ENCODE measurements around the gene RPS19.

RPS19 gene

DNA sequence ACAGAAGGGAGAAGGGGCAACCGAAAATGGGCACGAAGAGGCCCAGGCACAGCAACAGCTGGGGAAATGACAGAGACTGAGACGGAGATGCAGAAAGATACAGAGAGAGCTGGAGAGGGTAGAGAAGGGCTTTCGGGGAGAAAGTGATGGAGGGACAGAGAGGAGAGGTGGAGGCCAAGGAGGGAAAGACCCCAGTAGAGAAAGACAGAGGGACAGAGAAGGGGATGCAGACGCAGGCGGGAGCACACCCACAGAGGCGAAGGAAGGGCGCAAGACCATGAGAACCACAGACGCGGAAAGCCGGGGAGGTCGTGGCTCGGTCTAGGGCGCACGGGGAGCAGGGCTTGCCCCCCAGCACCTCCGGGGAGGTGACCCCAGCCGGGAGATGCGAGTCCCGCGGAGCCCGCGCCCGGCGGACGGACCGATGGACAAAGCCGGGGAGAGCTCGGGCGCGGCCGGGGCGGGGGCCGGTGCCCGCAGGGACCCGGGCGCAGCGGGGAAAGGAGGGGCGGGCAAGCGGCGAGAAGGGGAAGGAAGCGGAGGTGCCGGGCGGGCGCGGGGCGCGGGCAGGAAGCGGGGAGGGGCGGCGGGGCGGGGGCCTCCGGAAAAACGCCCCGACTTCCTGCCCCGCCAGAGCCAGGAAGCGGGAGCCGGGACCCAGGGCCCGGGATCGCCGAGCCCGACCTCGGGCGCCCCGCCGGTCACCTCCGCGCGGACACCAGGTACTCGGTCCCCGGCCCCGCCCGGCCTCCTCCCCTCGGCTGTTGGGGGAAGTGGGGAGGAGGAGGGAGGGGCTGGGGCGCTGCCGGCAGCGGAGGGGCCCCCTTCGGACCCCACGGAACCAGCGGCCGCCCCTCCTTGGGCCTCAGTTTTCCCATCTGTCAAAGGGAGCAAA lies 22.8 kb downstream of the RPS19 start, which contains the start of gene ARHGEF1:
ARHGEF1 (plus strand) TSS at position 617 of the 895 bp plus-strand sequence. CDS start 4,899 bp downstream, outside the sequence.
- in situ Hi-C loops (cut with HindIII; ENCODE audit: low sequenced_read_pairs): no loop called here
- TF ChIP-seq, protein P1, sequence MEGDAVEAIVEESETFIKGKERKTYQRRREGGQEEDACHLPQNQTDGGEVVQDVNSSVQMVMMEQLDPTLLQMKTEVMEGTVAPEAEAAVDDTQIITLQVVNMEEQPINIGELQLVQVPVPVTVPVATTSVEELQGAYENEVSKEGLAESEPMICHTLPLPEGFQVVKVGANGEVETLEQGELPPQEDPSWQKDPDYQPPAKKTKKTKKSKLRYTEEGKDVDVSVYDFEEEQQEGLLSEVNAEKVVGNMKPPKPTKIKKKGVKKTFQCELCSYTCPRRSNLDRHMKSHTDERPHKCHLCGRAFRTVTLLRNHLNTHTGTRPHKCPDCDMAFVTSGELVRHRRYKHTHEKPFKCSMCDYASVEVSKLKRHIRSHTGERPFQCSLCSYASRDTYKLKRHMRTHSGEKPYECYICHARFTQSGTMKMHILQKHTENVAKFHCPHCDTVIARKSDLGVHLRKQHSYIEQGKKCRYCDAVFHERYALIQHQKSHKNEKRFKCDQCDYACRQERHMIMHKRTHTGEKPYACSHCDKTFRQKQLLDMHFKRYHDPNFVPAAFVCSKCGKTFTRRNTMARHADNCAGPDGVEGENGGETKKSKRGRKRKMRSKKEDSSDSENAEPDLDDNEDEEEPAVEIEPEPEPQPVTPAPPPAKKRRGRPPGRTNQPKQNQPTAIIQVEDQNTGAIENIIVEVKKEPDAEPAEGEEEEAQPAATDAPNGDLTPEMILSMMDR (IDR thresholded peaks at IDR 0.05; ENCODE audit: low read depth, low read length): no peak
- no peak for DNase-seq (ENCODE audit: low read depth, low spot score)
- peak within 1 kb of the TSS; percentile 86 for H3K4me3 ChIP-seq (ENCODE audit: low read depth, low read length)

DNA sequence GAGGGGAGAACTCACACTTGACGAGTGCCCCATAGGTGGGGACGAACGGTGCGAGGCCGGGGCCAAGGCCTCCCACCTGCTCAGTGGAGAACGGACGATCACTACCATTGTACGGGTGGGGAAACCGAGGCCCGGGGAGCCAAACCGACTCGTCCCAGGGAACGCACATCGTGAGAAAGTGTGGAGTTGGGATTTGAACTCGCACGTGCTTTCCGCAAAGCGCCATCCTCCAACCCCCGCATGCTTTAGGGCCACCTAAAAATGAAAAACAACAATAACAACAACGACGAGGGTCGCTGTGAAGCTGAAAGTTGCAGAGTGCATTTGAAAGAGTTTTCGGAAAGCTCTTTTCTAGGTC lies 23.4 kb downstream of the RPS19 start:
- in situ Hi-C loops (cut with HindIII; ENCODE audit: low sequenced_read_pairs): no loop called here
- peak overlapping the region; percentile 86 for H3K4me3 ChIP-seq (ENCODE audit: low read depth, low read length)
- TF ChIP-seq, protein P1 (IDR thresholded peaks at IDR 0.05; ENCODE audit: low read depth, low read length): no peak
- DNase-seq (ENCODE audit: low read depth, low spot score): no peak

DNA sequence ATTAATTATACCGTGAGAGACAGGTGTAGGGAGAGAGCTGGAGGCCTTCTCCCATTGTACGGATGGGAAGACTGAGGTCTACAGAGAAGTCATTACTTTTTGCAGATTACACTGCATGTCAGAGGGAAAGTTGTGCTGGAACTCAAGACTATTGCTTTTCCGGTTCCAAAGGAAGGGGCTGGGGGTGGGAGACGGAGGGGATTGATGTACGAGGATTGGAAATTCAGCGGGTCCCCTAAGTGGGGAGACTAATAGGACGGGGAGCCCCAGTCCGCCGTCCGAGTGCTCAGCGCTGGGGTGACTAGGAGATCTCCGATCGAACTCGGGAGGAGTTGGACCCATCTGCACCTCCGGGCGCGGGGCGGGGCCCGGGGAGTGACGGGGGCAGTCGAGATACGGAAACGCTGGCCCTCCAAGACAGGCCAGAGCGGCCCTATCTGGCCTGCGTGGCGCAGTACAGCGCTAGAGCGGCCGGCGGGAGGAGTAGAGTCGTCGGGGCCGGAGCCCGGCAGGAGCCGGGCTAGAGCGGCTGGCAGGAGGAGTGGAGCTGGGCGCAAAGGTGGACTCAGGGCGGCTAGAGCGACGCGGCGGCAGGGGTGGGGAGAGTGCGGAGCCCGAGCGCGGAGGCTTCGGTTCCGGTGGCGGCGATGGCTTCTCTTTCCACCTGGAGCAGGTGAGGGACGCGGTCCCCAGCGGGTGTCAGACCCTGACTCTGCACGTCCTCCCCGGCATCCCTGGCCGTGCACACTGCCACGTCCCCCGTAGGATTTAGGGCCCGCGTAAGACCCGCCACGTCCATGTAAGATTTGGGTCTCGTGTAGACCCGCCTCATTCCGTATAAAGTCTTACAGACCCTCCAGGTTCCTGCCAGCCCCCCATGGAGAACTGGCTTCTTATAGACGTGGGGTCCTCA lies 24.0 kb downstream of the RPS19 start:
- in situ Hi-C loops (cut with HindIII; ENCODE audit: low sequenced_read_pairs): no loop called here
- DNase-seq (ENCODE audit: low read depth, low spot score): peak; percentile 97
- H3K4me3 ChIP-seq (ENCODE audit: low read depth, low read length): peak overlapping the region; percentile 86
- TF ChIP-seq, protein P1 (IDR thresholded peaks at IDR 0.05; ENCODE audit: low read depth, low read length): no peak

DNA sequence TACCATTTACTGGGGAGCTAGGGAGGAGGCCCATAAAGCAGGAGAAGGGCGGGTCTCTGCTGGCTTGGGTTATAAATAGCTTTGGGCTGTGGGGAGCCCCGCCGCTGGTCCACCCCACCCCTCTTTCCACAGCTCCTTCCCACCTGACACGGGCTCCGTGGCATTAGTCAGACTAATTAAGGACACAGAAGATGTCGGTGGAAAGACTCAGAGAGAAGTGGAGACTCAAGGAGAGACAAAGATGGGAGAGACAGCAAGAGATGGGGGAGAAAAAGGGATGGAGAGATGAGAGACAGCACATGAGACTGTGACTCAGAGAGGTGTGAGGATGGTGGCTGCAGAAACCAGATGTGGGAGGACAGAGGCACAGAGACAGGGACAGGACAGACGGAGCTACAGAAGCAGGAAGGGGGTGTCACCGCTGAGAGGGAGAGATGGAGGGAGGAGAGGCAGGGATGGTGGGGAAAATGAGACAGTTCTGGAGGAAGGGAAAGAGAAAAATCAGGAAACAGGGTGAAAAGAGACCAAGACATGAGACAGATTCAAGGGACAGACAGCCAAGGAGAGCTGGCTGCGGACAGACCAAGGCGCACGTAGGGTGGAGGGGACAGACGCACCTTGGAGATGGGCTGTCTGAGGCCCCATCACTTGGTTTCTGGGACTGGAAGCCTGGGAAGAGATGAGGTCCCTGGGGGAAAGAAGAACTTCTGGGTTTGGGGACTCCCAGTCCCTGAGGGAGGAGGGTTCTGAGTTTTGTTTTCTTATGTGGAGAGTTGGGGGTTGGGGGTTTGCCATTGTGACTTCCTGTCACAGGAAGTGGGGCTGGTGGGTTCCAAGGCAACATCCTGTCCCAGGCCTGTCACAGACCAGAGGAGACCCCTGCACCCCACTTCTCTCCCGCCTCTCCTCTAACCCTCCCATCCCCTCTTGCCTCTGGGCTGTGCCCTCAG lies 27.0 kb downstream of the RPS19 start:
- no peak for DNase-seq (ENCODE audit: low read depth, low spot score)
- in situ Hi-C loops (cut with HindIII; ENCODE audit: low sequenced_read_pairs): no loop called here
- TF ChIP-seq, protein P1 (IDR thresholded peaks at IDR 0.05; ENCODE audit: low read depth, low read length): no peak
- H3K4me3 ChIP-seq (ENCODE audit: low read depth, low read length): no peak overlapping the region

DNA sequence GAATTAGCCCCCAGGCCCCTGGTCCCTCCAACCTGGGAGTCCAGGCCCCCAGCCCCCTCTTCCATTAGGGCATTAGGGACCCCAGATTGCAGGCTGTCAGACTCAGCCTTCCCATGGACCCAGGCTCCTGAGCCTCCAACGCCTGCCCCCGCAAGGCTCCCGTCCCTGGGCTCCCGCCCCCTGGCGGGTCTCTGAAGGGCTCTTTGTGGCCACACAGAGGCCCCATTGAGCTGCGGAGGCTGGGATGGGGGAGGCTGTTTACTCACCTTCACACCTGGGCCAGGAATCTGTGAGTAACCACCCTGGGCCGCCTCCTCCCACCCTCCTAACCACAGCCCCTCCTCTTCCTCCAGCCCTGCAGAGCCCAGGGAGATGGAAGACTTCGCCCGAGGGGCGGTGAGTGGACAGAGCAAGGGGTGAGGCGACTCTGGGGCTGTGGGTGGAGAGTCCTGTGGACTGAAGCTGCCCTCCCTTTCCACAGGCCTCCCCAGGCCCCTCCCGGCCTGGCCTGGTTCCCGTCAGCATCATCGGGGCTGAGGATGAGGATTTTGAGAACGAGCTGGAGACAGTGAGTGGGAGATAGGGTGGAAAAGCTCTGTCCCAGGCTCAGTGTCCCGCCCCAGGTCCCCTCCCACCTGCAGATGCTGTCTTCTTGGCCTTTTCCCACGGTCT lies 27.8 kb downstream of the RPS19 start:
- no peak overlapping the region for H3K4me3 ChIP-seq (ENCODE audit: low read depth, low read length)
- TF ChIP-seq, protein P1 (IDR thresholded peaks at IDR 0.05; ENCODE audit: low read depth, low read length): no peak
- peak; percentile 59 for DNase-seq (ENCODE audit: low read depth, low spot score)
- in situ Hi-C loops (cut with HindIII; ENCODE audit: low sequenced_read_pairs): no loop called here
